DMS79 (cell line): ENCODE data around the gene SHD.

ENCODE experiments used
- DNase-seq: peaks from one replicate; lab custom pipeline; 2025; lab: John Stamatoyannopoulos, UW

The SHD gene

GRCh38 chr19:4298810-4299550, 19.9 kb downstream of the SHD start:
- DNase-seq = no peak

- DNase-seq = no peak
These were observed 21.5 kb downstream of the SHD start for GRCh38 chr19:4300589-4300988.

- no peak for DNase-seq
These were observed 22.6 kb downstream of the SHD start for GRCh38 chr19:4301590-4302242.

GRCh38 chr19:4302243-4302640, 23.2 kb downstream of the SHD start, which contains the start of gene TMIGD2:
Gene TMIGD2, minus strand, starts transcription at chr19:4302389. Its CDS starts 4 bp downstream, at chr19:4302385.
- DNase-seq = no peak

- DNase-seq = no peak
These were observed 24.9 kb downstream of the SHD start for GRCh38 chr19:4303819-4304537.

- peak; percentile 23 for DNase-seq
These were observed 25.6 kb downstream of the SHD start, which contains the start of gene FSD1 for GRCh38 chr19:4304538-4305256. Gene FSD1, plus strand, starts transcription at chr19:4304598. Its CDS starts 149 bp downstream, at chr19:4304747.

- DNase-seq = no peak
These were observed 26.2 kb downstream of the SHD start for GRCh38 chr19:4305257-4305612.

- DNase-seq = no peak
These were observed 26.6 kb downstream of the SHD start for GRCh38 chr19:4305659-4306058.

GRCh38 chr19:4310247-4311121, 31.4 kb downstream of the SHD start:
- no peak for DNase-seq

- DNase-seq = no peak
These were observed 34.9 kb downstream of the SHD start for GRCh38 chr19:4313847-4314490.

GRCh38 chr19:4316956-4317355, 37.9 kb downstream of the SHD start:
- DNase-seq = no peak

GRCh38 chr19:4318460-4318859, 39.4 kb downstream of the SHD start:
- DNase-seq = no peak

GRCh38 chr19:4319067-4319718, 40.1 kb downstream of the SHD start:
- DNase-seq = no peak

- DNase-seq = no peak
These were observed 41.4 kb downstream of the SHD start for GRCh38 chr19:4320419-4320818.

- DNase-seq = no peak
These were observed 44.0 kb downstream of the SHD start for GRCh38 chr19:4322942-4323665.

- no peak for DNase-seq
These were observed 44.6 kb downstream of the SHD start for GRCh38 chr19:4323692-4324091.

- DNase-seq = no peak
These were observed 45.2 kb downstream of the SHD start for GRCh38 chr19:4324228-4324627.

- DNase-seq = no peak
These were observed 47.3 kb downstream of the SHD start for GRCh38 chr19:4326215-4326836.

GRCh38 chr19:4326837-4327251, 47.8 kb downstream of the SHD start:
- no peak for DNase-seq
